Motor neuron (in vitro differentiated cells): ENCODE results near the gene DGKG. TPM values are rescaled to one million over a fixed set of nuclear protein-coding genes. Genes with fewer than 3 reads are reported as not detected.

Experiments used
- ATAC-seq, 8 experiments: fragments of 200-7000 bp; cut with Tn5 transposase; replicated peaks in 6 of 8; 2 replicates each; pipeline ENCODE4 v1.8.0; 2021; ENCODE audit warnings: mild to moderate bottlenecking in 8 of 8, moderate library complexity in 8 of 8
- H3K27ac ChIP-seq, 2 donors: fragments of 250-450 bp; sonication (Bioruptor Pico); 2 replicates each; pipeline ENCODE4 v1.9.0; 2021; ENCODE audit warnings: antibody characterized with exemption in 2 of 2, mild to moderate bottlenecking in 2 of 2, moderate library complexity in 1 of 2
- H3K4me1 ChIP-seq, 2 donors: fragments of 250-450 bp; sonication (Bioruptor Pico); replicated peaks in 1 of 2; 2 replicates each; pipeline ENCODE4 v1.6.1; 2021; ENCODE audit warnings: antibody characterized with exemption in 2 of 2, mild to moderate bottlenecking in 2 of 2, moderate library complexity in 1 of 2
- H3K4me3 ChIP-seq, 5 donors: fragments of 250-450 bp; sonication (Bioruptor Pico); 2 replicates each; pipeline ENCODE4 v1.9.0; 2021; ENCODE audit warnings: antibody characterized with exemption in 5 of 5, mild to moderate bottlenecking in 5 of 5, moderate library complexity in 4 of 5
- WGBS, 10 experiments: fragments of 450-650 bp; shearing (Covaris generic); methylation state at CpG; one replicate each; pipeline ENCODE4 v1.0.0; 2022; 5-methylcytosine and 5-hydroxymethylcytosine counted together
- in situ Hi-C, 9 experiments: fragments of 400-800 bp; cut with MboI; loops; one replicate each; pipeline ENCODE4 v1.15.0; 2021; ENCODE audit warnings: low sequenced_read_pairs in 9 of 9, low pct_unique_long_range_greater_than_20kb in 2 of 9; ENCODE audit not compliant: unreplicated experiment in 9 of 9
- total RNA-seq, 8 experiments: library from RNA; unstranded; fragments of 300-600 nt; gene quantifications; 2 replicates each; pipeline versions ENCODE4 v1.2.3 to v1.2.4, GENCODE V29; 2022

The DGKG gene
- total RNA-seq, 8 experiments from 2014 or later, result 0.05 to 3.1 (median 0.66) TPM; not detected in 1

DNA sequence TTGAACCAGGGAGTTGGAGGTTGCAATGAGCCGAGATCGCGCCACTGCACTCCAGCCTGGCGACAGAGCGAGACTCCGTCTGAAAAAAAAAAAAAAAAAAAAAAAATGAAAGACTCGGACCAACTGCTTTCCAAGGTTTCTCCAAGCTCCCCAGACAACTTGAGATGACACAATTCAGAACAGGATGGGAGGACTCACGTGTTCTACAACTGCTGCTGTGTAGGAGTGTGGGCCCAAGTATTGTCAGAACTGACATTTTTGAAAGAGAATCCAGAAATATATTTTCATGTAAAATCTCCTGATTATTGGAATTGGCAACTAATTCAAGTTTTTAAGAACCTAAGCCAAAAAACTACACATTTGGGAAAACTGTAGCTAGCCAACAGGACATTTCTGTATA, 143.6 kb downstream of the DGKG start:
- H3K27ac ChIP-seq, result no peak overlapping the region
- no peak overlapping the region for H3K4me3 ChIP-seq
- WGBS, 10 experiments, result 14 to 100% (median 93%) methylated on average over 1 to 4 of the region's 8 CpGs; no CpG with 5 or more reads in 4 of the 10 experiments
- in situ Hi-C loops, result no loop called here
- H3K4me1 ChIP-seq, result peaks cover 10 to 15% of the 10 kb centered on the region in 2 donors
- ATAC-seq, result no peak

DNA sequence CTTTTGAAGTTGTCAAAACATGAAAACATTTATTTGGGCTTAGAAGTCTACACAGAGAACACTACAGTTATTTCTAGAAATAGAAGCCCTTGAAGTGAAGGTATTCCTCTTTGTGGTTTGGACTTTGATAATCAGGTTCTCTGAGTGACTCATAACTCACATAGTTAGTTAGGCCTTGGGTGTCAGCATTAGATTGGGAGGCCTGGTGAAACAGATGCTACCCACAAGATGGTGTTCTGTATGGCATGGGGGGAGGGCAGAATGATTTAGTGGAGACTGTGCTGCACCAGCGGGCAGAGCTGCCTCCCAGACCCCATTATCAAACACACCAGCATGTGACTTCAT, 144.2 kb downstream of the DGKG start:
- no peak overlapping the region for H3K27ac ChIP-seq
- in situ Hi-C loops, result no loop called here
- no peak overlapping the region for H3K4me3 ChIP-seq
- WGBS, 10 experiments, result 67 to 80% methylated on average over 1 of the region's 1 CpG; no CpG with 5 or more reads in 8 of the 10 experiments
- peaks cover 10 to 15% of the 10 kb centered on the region in 2 donors for H3K4me1 ChIP-seq
- no peak for ATAC-seq

GRCh38 chr3:186216900-186217819, 144.9 kb downstream of the DGKG start:
- in situ Hi-C loops, result no loop called here
- Histone ChIP-seq H3K4me1 (peaks cover 10 to 15% of the 10 kb centered on the region in 2 donors), H3K4me3 (no peak overlapping the region), H3K27ac (no peak overlapping the region)
- WGBS, 10 experiments, result 23 to 100% (median 59%) methylated on average over 1 to 4 of the region's 4 CpGs; no CpG with 5 or more reads in 2 of the 10 experiments
- peak in 3 of 8 experiments; percentile 32 to 47 (median 44) for ATAC-seq

DNA sequence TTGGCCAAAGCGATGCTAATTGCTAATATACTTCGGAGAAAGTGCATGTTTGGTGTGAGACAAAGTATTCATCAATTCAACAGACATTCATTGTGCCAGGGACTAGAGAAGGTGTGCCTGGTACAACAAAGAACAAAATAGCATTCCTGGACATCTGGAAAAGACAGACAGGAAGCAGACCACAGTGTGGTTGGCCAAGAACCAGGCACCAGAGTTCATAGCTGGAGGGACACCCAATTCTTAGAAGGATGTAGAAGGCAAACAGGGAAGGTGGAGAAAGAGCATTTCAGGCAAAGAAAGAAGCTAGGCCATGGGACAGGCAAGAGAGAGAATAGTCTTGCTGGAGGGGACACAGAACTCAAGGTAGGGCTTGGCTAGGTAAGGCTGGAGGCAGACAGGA, 147.4 kb downstream of the DGKG start:
- Histone ChIP-seq H3K4me1 (peaks cover 20 to 29% of the 10 kb centered on the region in 2 donors), H3K4me3 (no peak overlapping the region), H3K27ac (no peak overlapping the region)
- in situ Hi-C loops, result no loop called here
- WGBS, 10 experiments, result 0 to 83% (median 78%) methylated on average over 1 to 2 of the region's 2 CpGs; no CpG with 5 or more reads in 3 of the 10 experiments
- no peak for ATAC-seq

GRCh38 chr3:186213946-186214345, 148.1 kb downstream of the DGKG start:
- H3K4me1 ChIP-seq, result peaks cover 22 to 34% of the 10 kb centered on the region in 2 donors
- ATAC-seq, result no peak
- WGBS, 10 experiments, result 25 to 77% (median 60%) methylated on average over 1 to 4 of the region's 4 CpGs; no CpG with 5 or more reads in 3 of the 10 experiments
- H3K27ac ChIP-seq, result no peak overlapping the region
- H3K4me3 ChIP-seq, result no peak overlapping the region
- in situ Hi-C loops, result no loop called here

DNA sequence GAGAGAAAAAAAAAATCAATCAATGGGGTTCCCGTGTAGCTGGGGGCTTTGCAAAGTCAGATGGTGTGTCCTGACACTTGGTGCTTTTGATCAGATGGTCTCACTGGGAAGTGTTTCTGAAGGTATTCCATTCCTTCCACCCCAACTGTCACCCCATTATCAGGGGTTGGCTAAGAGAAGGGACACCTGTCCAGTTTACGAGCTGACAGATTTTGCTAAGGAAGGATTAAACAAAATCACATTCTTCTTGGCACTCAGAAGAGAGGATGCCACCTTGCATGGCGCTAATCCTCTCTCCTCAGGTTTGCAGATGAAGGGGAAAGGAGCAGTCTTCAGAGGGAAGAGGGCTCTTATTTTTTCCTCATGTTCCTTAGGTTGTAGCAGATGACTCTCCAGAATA, 149.4 kb downstream of the DGKG start:
- H3K27ac ChIP-seq, result no peak overlapping the region
- WGBS, 10 experiments, result 53 to 100% (median 83%) methylated on average over 1 to 3 of the region's 3 CpGs; no CpG with 5 or more reads in 1 of the 10 experiments
- in situ Hi-C loops, result no loop called here
- H3K4me3 ChIP-seq, result no peak overlapping the region
- ATAC-seq, result no peak
- peaks cover 21 to 30% of the 10 kb centered on the region in 2 donors for H3K4me1 ChIP-seq

DNA sequence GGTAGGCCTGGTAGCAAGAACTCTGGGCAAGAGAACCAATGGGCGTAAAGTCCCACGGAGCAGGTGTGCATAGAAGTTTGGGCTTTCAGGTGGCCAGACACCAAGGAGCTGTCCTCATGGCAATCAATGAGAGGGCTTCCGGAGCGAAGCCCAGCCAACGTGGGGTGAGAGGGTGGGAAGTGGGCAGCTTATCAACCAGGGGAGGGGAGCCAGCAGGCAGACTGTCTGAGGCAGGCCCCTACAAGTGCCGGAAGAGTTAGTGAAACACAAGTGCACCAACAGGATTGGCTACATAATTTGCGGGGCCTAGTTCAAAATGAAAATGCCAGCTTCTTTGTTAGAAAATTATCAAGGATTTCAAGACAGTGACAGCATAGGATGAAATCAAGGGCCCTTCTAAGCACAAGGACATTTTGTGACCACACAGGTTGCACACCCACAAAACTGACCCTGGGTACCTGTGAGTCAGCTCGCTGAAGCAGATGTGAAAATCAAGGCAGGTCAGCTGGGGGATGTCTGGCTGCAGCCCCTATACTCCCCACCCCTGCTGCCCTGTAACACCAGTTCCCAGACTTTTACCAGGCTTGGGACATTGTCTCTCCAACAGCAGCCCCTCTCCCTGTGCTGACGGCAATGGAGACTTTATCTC, 151.1 kb downstream of the DGKG start:
- Histone ChIP-seq H3K27ac (no peak overlapping the region), H3K4me1 (peaks cover 12 to 19% of the 10 kb centered on the region in 2 donors), H3K4me3 (no peak overlapping the region)
- ATAC-seq, result no peak
- in situ Hi-C loops, result no loop called here
- WGBS, 10 experiments, result 81 to 100% (median 95%) methylated on average over 1 to 7 of the region's 9 CpGs; no CpG with 5 or more reads in 4 of the 10 experiments

GRCh38 chr3:186209810-186210752, 152.0 kb downstream of the DGKG start:
- ATAC-seq, result peak; percentile 83 to 89 (median 86)
- peak overlapping the region in 1 of 2 donors; percentile 62 for H3K27ac ChIP-seq

GRCh38 chr3:186208296-186208989, 153.6 kb downstream of the DGKG start:
- H3K4me1 ChIP-seq, result peaks cover 12 to 19% of the 10 kb centered on the region in 2 donors
- ATAC-seq, result no peak
- 40 to 100% (median 89%) methylated on average over 1 to 8 of the region's 8 CpGs for WGBS, 10 experiments
- no peak overlapping the region for H3K27ac ChIP-seq
- no peak overlapping the region for H3K4me3 ChIP-seq
- in situ Hi-C loops, result no loop called here

More at GRCh38 chr3:186209810-186210752, 152.0 kb downstream of the DGKG start:
- 13 to 86% (median 35%) methylated on average over 1 to 9 of the region's 20 CpGs; no CpG with 5 or more reads in 6 of the 10 experiments for WGBS, 10 experiments
- in situ Hi-C loops, result no loop called here
- H3K4me1 ChIP-seq, result peaks cover 12 to 19% of the 10 kb centered on the region in 2 donors
- H3K4me3 ChIP-seq, result no peak overlapping the region

GRCh38 chr3:186207515-186207914, 154.5 kb downstream of the DGKG start:
- ATAC-seq, result no peak
- peaks cover 12 to 19% of the 10 kb centered on the region in 2 donors for H3K4me1 ChIP-seq
- 80 to 100% (median 90%) methylated on average over 1 to 3 of the region's 3 CpGs; no CpG with 5 or more reads in 6 of the 10 experiments for WGBS, 10 experiments
- no peak overlapping the region for H3K4me3 ChIP-seq
- in situ Hi-C loops, result no loop called here
- H3K27ac ChIP-seq, result no peak overlapping the region

DNA sequence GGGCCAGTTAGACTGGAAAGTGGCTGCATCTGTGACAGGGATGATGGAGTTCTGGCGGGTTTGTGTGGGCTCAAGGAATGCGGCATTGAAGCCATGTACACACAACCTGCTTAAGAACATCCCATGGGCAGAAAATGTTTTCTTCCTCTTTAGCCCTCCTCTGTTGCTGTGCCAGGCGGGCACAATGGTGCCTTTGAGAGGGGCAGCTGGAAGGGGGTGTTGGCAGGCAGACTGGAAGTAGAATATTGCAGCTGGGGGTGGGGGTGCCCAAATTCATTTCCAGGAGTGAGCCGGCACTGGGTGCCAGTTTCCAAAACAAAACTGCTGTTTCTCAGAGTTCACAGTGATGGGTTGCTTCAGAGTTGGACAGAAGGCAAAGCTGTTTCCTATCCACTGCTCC, 161.3 kb downstream of the DGKG start:
- in situ Hi-C loops, result no loop called here
- Histone ChIP-seq H3K4me3 (no peak overlapping the region), H3K4me1 (peaks cover 0 to 4% of the 10 kb centered on the region in 2 donors), H3K27ac (no peak overlapping the region)
- 7 to 100% (median 50%) methylated on average over 1 to 2 of the region's 4 CpGs; no CpG with 5 or more reads in 6 of the 10 experiments for WGBS, 10 experiments
- ATAC-seq, result no peak

GRCh38 chr3:186198442-186198841, 163.6 kb downstream of the DGKG start:
- Histone ChIP-seq H3K4me3 (no peak overlapping the region), H3K4me1 (peaks cover 0 to 11% of the 10 kb centered on the region in 2 donors), H3K27ac (no peak overlapping the region)
- in situ Hi-C loops, result no loop called here
- ATAC-seq, result no peak
- WGBS, 10 experiments, result 57 to 100% (median 71%) methylated on average over 1 to 2 of the region's 2 CpGs; no CpG with 5 or more reads in 3 of the 10 experiments
